Sigmoid colon (tissue), 7 donors: ENCODE measurements around the gene CLVS2. TPM values are rescaled to one million over a fixed set of nuclear protein-coding genes. Genes with fewer than 3 reads are reported as not detected.

ENCODE experiments used
- DNase-seq: peaks from one replicate; pipeline ENCODE4 v3.0.0-alpha.2; 2019
- H3K27ac ChIP-seq, 4 donors: fragments of 200-600 bp; sonication (generic); one replicate each; pipeline ENCODE4 v1.5.1; 2016 to 2019; ENCODE audit warnings: mild to moderate bottlenecking in 1 of 4
- H3K27me3 ChIP-seq, 3 donors: fragments of 200-600 bp; sonication (generic); one replicate each; pipeline ENCODE4 v1.5.1; 2019; ENCODE audit warnings: mild to moderate bottlenecking in 1 of 3
- H3K36me3 ChIP-seq, 4 donors: fragments of 200-600 bp; sonication (generic); one replicate each; pipeline ENCODE4 v1.5.1; 2016 to 2019
- H3K4me1 ChIP-seq, 4 donors: fragments of 200-600 bp; sonication (generic); one replicate each; pipeline ENCODE4 v1.5.1; 2017 to 2019
- H3K4me3 ChIP-seq, 4 donors: fragments of 200-600 bp; sonication (generic); one replicate each; pipeline ENCODE4 v1.5.1; 2017 to 2019; ENCODE audit warnings: mild to moderate bottlenecking in 2 of 4, moderate library complexity in 1 of 4
- H3K9me3 ChIP-seq, 4 donors: fragments of 200-600 bp in 3 of 4; sonication (generic) in 3 of 4; one replicate each; pipeline versions ENCODE4 v1.5.1 to v1.6.1; 2013 to 2019
- EP300 ChIP-seq, 4 donors: sonication (generic); formaldehyde crosslinking; IDR thresholded peaks; one replicate each; pipeline ENCODE4 v1.6.1; 2017; ENCODE audit warnings: antibody characterized with exemption in 4 of 4
- POLR2A ChIP-seq, 2 donors: fragments of 450-650 bp; IDR thresholded peaks; one replicate each; pipeline ENCODE4 v1.6.1; 2016; ENCODE audit warnings: antibody characterized with exemption in 2 of 2, mild to moderate bottlenecking in 2 of 2, moderate library complexity in 2 of 2
- POLR2AphosphoS5 ChIP-seq, 4 donors: sonication (generic); formaldehyde crosslinking; IDR thresholded peaks; one replicate each; pipeline ENCODE4 v1.6.1; 2017; ENCODE audit warnings: antibody characterized with exemption in 4 of 4
- WGBS, 2 donors: extraction: QIAGEN DNeasy Blood & Tissue Kit; methylation state at CpG; one replicate each; pipeline ENCODE4 v1.1.7; 2013; 5-methylcytosine and 5-hydroxymethylcytosine counted together
- intact Hi-C: fragments of 100-400 bp; cut with DNase I; formaldehyde crosslinking; loops from one replicate; pipeline ENCODE4 v1.15.1; 2023
- polyA plus RNA-seq, 3 donors: library from polyadenylated mRNA; stranded (reverse); fragments of 200-250 nt; gene quantifications; one replicate each; pipeline ENCODE4 v1.2.3, GENCODE V29; 2013
- total RNA-seq, 4 donors: library from RNA; depleted of rRNA; stranded (reverse); fragments of >200 nt; gene quantifications; one replicate each; pipeline ENCODE4 v1.1.0, GENCODE V29; 2016
- TF ChIP-seq, protein P1 (sequence below), 4 experiments: fragments of 450-650 bp in 3 of 4; fragments of 200-600 bp in 1 of 4; IDR thresholded peaks; one replicate each; pipeline ENCODE4 v1.5.1; 2016 to 2019; ENCODE audit warnings: antibody characterized with exemption in 4 of 4, mild to moderate bottlenecking in 3 of 4, moderate library complexity in 2 of 4
- donor health status: healthy with polysubstance abuse.
- donor health status: Bipolar disorder and iron deficiency.
- donor health status: healthy.

The CLVS2 gene
- total and polyA plus RNA-seq, 7 donors = 0.20 to 7.5 (median 1.8) TPM; not detected in 2

GRCh38 chr6:123028263-123028662, 32.2 kb downstream of the CLVS2 start:
- Histone ChIP-seq H3K4me3 (no peak overlapping the region), H3K4me1 (peaks cover 0 to 13% (median 9%) of the 10 kb centered on the region in 4 donors), H3K27ac (no peak overlapping the region), H3K36me3 (no peaks in the 10 kb centered on the region), H3K27me3 (no peaks in the 10 kb centered on the region), H3K9me3 (no peaks in the 10 kb centered on the region)
- intact Hi-C loops = no loop called here
- 66 to 73% methylated on average over 5 of the region's 5 CpGs for WGBS, 2 donors
- DNase-seq = no peak
- TF ChIP-seq POLR2A (IDR thresholded peaks at IDR 0.05) (no peak), EP300 (IDR thresholded peaks at IDR 0.05) (no peak), POLR2AphosphoS5 (IDR thresholded peaks at IDR 0.05) (no peak)
- TF ChIP-seq, protein P1, sequence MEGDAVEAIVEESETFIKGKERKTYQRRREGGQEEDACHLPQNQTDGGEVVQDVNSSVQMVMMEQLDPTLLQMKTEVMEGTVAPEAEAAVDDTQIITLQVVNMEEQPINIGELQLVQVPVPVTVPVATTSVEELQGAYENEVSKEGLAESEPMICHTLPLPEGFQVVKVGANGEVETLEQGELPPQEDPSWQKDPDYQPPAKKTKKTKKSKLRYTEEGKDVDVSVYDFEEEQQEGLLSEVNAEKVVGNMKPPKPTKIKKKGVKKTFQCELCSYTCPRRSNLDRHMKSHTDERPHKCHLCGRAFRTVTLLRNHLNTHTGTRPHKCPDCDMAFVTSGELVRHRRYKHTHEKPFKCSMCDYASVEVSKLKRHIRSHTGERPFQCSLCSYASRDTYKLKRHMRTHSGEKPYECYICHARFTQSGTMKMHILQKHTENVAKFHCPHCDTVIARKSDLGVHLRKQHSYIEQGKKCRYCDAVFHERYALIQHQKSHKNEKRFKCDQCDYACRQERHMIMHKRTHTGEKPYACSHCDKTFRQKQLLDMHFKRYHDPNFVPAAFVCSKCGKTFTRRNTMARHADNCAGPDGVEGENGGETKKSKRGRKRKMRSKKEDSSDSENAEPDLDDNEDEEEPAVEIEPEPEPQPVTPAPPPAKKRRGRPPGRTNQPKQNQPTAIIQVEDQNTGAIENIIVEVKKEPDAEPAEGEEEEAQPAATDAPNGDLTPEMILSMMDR (IDR thresholded peaks at IDR 0.05) = no peak

- H3K27ac ChIP-seq = no peak overlapping the region
- no peak overlapping the region for H3K4me3 ChIP-seq
- DNase-seq = no peak
- no peaks in the 10 kb centered on the region for H3K9me3 ChIP-seq
- TF ChIP-seq POLR2AphosphoS5 (IDR thresholded peaks at IDR 0.05) = no peak
- TF ChIP-seq, protein P1 (IDR thresholded peaks at IDR 0.05) = no peak
- TF ChIP-seq POLR2A (IDR thresholded peaks at IDR 0.05) = no peak
- no peak for TF ChIP-seq EP300 (IDR thresholded peaks at IDR 0.05)
- no peaks in the 10 kb centered on the region for H3K36me3 ChIP-seq
- intact Hi-C loops = no loop called here
- no peaks in the 10 kb centered on the region for H3K27me3 ChIP-seq
- H3K4me1 ChIP-seq = peaks cover 0 to 13% (median 9%) of the 10 kb centered on the region in 4 donors
These were observed 34.2 kb downstream of the CLVS2 start for GRCh38 chr6:123030282-123030681.

DNA sequence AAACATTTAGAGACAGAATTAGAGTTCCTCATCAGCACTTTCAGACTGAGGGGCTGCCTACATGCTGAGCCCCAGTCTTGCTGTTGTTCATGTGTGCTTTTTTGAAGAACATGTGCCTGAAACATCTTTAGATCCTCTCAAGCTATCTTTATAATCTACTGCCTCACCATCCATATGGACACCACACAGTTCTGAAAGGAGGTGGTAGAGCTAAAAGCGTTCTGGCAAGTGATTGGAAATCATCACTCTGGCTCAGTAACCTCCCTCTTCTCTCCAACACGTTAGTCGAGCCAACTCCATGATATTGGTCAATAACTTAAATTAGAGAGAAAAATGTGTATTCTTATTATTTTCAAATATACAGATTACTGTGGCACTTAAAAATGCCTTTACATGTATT, 40.6 kb downstream of the CLVS2 start:
- Histone ChIP-seq H3K36me3 (no peaks in the 10 kb centered on the region), H3K27ac (no peak overlapping the region), H3K4me3 (no peak overlapping the region), H3K9me3 (no peaks in the 10 kb centered on the region), H3K4me1 (no peaks in the 10 kb centered on the region), H3K27me3 (no peaks in the 10 kb centered on the region)
- TF ChIP-seq POLR2A (IDR thresholded peaks at IDR 0.05) (no peak), POLR2AphosphoS5 (IDR thresholded peaks at IDR 0.05) (no peak), EP300 (IDR thresholded peaks at IDR 0.05) (no peak)
- TF ChIP-seq, protein P1 (IDR thresholded peaks at IDR 0.05) = no peak
- 74 to 82% methylated on average over 3 of the region's 3 CpGs for WGBS, 2 donors
- intact Hi-C loops = no loop called here
- DNase-seq = no peak

DNA sequence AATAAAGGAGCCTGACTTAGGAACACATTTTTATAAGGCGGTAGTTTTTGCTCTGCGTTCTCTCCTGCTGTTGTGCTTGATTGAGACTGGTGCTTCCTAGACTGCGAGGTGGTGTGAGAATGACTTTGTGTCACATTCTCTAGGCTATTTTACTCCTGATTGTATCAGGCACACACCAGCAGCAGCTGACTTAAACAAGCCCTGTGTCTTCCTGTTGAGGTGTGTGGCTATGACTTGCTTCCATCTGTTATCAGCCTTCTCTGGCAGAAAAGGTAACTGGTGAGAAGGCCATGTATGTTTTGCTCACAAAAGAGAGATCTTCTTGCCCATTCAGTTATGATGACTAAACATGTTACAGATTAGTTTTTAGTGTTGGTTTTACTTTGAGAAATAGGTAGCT, 43.4 kb downstream of the CLVS2 start:
- no peak overlapping the region for H3K27ac ChIP-seq
- TF ChIP-seq, protein P1 (IDR thresholded peaks at IDR 0.05) = no peak
- TF ChIP-seq POLR2AphosphoS5 (IDR thresholded peaks at IDR 0.05) (no peak), POLR2A (IDR thresholded peaks at IDR 0.05) (no peak), EP300 (IDR thresholded peaks at IDR 0.05) (no peak)
- 83% methylated on average over 3 of the region's 3 CpGs for WGBS, 2 donors
- no peak for DNase-seq
- H3K27me3 ChIP-seq = no peaks in the 10 kb centered on the region
- no peaks in the 10 kb centered on the region for H3K9me3 ChIP-seq
- intact Hi-C loops = no loop called here
- no peaks in the 10 kb centered on the region for H3K36me3 ChIP-seq
- H3K4me3 ChIP-seq = no peak overlapping the region
- H3K4me1 ChIP-seq = no peaks in the 10 kb centered on the region

DNA sequence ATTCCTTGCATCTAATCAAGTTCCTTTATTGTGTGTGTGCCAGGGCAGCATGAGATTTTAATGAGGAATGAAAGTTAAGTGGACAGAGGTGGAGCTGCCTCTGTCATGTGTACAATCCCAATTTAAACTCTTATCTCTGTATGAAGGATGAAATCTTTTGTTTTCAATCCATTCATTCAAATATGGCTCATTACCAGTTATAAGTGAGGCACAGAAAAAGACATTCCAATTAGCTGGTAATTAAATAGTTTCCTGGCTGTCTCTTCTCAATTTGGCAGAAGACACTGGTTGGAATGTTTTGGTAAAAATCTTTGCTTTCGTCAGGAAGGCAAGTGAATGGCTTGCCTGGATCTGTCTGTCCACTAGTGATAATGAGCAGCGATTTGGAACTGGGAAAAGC, 46.4 kb downstream of the CLVS2 start:
- intact Hi-C loops = no loop called here
- Histone ChIP-seq H3K4me3 (no peak overlapping the region), H3K27me3 (no peaks in the 10 kb centered on the region), H3K36me3 (no peaks in the 10 kb centered on the region), H3K27ac (no peak overlapping the region), H3K4me1 (no peaks in the 10 kb centered on the region), H3K9me3 (no peaks in the 10 kb centered on the region)
- no peak for DNase-seq
- no peak for TF ChIP-seq EP300 (IDR thresholded peaks at IDR 0.05)
- TF ChIP-seq POLR2AphosphoS5 (IDR thresholded peaks at IDR 0.05) = no peak
- TF ChIP-seq POLR2A (IDR thresholded peaks at IDR 0.05) = no peak
- TF ChIP-seq, protein P1 (IDR thresholded peaks at IDR 0.05) = no peak
- WGBS, 2 donors = 61 to 66% methylated on average over 2 of the region's 2 CpGs
